ENCODE data around the gene ANKRD65. TPM values are rescaled to one million over a fixed set of nuclear protein-coding genes. Genes with fewer than 3 reads are reported as not detected.
"Not testable (repeated sequence)": the region's sequence is repeated elsewhere in the genome, so short reads cannot be mapped to it uniquely, and the experiment has no call there.

The ANKRD65 gene
- total RNA-seq, 3 donors from 2014 or later = 0.81 to 11.3 (median 1.9) TPM

DNA sequence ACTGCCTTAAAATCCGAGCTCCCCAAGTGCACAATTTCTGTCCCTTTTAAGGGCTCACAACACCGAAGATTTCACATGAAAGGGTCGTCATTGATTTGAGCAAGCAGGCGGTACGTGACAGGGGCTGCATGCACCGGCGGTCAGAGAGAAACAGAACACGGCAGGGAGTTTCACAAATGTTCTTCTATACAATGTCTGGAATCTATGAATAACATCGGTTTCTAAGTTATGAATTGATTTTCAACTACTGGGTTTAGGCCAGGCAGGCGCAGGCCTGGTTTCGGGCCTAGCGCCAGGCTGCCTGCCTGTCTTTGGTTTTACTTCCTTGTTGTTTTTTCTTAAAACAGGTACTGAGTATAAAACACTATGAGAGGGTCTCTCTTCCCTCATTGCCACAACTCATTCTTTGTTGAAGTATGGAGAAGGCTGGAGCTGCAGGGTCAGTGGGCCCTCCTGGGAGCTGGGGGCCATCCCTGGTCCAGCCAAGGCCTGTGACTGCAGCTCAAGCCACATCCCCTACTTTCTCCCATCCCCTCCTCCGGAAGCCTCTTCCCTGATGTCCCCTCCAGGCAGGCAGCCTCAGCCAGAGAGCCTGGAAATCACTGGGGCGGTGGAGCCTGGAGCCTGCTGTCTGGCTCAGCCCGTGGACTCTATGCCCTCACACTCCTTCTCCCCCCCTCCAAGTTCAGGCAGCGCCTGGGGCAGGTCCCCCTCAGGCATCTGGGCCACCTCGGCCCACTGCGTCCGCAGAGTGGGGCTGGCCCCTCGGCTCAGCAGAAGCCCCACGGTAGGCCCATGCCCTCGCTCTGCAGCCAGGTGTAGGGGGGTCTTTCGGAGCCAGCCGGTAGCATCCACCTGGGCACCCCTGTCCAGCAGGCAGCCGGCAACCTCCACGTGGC is 2.4 kb downstream of the ANKRD65 start:
- ATAC-seq = peak; percentile 10
- TF ChIP-seq, protein P1, sequence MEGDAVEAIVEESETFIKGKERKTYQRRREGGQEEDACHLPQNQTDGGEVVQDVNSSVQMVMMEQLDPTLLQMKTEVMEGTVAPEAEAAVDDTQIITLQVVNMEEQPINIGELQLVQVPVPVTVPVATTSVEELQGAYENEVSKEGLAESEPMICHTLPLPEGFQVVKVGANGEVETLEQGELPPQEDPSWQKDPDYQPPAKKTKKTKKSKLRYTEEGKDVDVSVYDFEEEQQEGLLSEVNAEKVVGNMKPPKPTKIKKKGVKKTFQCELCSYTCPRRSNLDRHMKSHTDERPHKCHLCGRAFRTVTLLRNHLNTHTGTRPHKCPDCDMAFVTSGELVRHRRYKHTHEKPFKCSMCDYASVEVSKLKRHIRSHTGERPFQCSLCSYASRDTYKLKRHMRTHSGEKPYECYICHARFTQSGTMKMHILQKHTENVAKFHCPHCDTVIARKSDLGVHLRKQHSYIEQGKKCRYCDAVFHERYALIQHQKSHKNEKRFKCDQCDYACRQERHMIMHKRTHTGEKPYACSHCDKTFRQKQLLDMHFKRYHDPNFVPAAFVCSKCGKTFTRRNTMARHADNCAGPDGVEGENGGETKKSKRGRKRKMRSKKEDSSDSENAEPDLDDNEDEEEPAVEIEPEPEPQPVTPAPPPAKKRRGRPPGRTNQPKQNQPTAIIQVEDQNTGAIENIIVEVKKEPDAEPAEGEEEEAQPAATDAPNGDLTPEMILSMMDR (IDR thresholded peaks at IDR 0.05) = no peak
- H3K4me3 ChIP-seq = no peak overlapping the region

DNA sequence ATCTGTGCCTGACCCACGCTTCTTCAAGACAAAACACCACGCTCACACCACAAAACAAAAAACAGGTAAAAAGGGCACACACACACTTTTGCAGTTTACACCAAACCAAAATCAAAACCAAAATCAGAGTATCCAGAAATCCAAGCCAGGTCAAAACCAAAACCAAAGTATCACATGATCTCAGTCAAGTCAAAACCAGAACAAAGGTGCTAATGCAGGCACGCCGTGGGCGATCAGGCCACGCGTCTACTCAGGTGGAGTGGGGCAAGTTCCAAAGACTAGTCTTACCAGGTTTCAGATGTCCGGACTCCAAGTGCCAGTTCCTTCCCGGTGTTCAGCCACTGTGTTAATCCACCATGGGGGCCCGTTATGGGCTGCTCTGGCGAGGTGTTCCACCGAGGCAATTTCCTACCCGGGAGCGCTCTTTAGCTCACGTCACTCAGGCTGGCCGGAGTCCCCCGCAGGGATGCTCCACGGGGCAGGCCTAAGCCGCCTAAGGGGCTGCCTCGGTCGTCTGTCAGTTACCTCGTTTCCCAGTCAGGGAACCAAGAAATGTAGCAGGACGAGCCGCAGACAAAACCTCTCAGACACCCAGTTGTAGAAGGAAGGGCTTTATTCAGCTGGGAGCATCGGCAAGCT is 3.1 kb downstream of the ANKRD65 start:
- ATAC-seq; H3K9me3 ChIP-seq; H3K4me1 ChIP-seq (ENCODE audit: low read depth); H3K4me3 ChIP-seq; H3K36me3 ChIP-seq (ENCODE audit: low read depth); intact Hi-C loops (cut with DNase I, micrococcal nuclease): not testable (repeated sequence)
- DNase-seq = peak in 1 of 3 donors; percentile 39

More for the DNA sequence above, 2.4 kb downstream of the ANKRD65 start:
- H3K9me3 ChIP-seq = no peaks in the 10 kb centered on the region
- intact Hi-C loops (cut with DNase I, micrococcal nuclease) = no loop called here
- H3K36me3 ChIP-seq (ENCODE audit: low read depth) = no peaks in the 10 kb centered on the region
- peaks cover 6% of the 10 kb centered on the region for H3K4me1 ChIP-seq (ENCODE audit: low read depth)
- DNase-seq = peak in 2 of 3 donors; percentile 16 to 39

DNA sequence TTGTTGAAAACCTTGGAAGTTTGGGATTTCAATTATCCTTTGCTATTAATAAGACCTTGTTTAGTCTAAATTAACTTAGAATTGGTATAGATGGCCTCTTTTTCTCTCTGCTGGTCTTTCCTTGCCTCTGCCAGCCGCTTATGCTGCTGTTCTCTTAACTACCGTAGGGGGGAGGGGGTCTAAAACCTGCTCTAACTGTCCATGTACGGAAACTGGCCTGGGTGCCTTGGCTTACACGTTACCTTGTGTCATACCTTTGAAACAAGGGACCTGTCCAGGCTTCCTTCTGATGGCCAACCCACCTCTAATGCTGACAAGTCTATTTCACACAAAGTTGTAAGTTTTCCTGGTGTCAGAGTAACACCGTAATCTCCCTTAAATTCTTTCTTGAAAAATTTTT is 3.7 kb downstream of the ANKRD65 start:
- H3K36me3 ChIP-seq (ENCODE audit: low read depth); ATAC-seq; H3K4me1 ChIP-seq (ENCODE audit: low read depth); H3K4me3 ChIP-seq; DNase-seq; intact Hi-C loops (cut with DNase I, micrococcal nuclease); H3K9me3 ChIP-seq: not testable (repeated sequence)

DNA sequence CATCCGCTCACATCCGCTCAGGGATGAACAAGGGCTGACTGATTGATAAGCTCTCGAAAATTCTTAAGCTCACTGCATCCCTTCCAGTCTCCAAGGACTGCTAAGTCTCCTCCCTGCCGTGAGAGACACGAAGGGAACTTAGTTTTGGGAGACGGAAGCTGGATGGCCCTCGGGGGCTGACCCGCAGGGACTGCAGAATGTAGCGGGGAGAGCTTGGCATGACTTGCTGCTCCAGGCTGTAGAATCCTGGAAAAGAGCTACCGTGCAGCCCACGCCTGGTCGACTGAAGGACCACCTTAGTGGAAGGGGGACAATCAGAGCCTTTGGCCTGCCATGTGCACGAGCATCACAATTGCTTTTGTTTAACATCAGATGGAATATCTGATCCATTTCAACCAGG is 5.3 kb downstream of the ANKRD65 start:
- intact Hi-C loops (cut with DNase I, micrococcal nuclease) = no loop called here
- TF ChIP-seq, protein P1 (IDR thresholded peaks at IDR 0.05) = no peak
- H3K4me1 ChIP-seq (ENCODE audit: low read depth) = peaks cover 5% of the 10 kb centered on the region
- peak in 1 of 3 donors; percentile 15 for DNase-seq
- H3K4me3 ChIP-seq = no peak overlapping the region
- no peaks in the 10 kb centered on the region for H3K36me3 ChIP-seq (ENCODE audit: low read depth)
- H3K9me3 ChIP-seq = no peaks in the 10 kb centered on the region
- no peak for ATAC-seq

DNA sequence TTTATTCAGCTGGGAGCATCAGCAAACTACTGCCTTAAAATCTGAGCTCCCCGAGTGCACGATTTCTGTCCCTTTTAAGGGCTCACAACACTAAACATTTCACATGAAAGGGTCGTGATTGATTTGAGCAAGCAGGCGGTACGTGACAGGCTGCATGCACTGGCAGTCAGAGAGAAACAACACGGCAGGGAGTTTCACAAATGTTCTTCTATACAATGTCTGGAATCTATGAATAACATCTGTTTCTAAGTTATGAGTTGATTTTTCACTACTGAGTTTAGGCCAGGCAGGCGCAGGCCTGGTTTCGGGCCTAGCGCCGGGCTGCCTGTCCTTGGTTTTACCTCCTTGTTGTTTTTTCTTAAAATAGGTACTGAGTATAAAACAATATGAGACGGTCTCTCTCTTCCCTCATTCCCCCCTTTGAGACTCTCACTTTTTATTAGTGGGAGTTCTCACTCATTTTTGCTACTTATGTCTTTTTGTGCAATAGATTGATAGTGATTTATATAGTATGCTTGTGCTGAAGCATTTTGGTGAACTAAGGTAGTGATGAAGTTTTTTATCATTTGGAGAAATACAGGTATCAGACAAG is 8.7 kb downstream of the ANKRD65 start:
- H3K9me3 ChIP-seq; H3K4me1 ChIP-seq (ENCODE audit: low read depth); intact Hi-C loops (cut with DNase I, micrococcal nuclease); H3K4me3 ChIP-seq; ATAC-seq; H3K36me3 ChIP-seq (ENCODE audit: low read depth); DNase-seq: not testable (repeated sequence)

DNA sequence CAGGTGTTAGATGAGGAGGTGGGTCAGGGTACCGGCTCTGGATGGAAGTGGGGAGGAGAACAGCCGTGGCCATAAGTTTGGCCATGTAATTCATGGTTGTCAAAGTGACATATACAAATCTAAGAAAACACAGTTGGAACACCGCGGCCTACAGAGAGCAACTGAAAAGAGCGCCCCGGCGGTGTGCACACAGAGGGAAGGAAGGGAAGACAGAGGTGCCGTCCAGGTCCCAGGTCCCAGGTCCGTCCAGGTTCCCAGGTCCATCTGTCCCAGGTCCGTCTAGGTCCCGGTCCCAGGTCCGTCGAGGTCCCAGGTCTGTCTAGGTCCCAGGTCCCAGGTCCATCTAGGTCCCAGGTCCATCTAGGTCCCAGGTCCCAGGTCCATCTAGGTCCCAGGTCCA is 9.4 kb downstream of the ANKRD65 start:
- TF ChIP-seq, protein P1 (IDR thresholded peaks at IDR 0.05) = no peak
- ATAC-seq = no peak
- peak in 1 of 3 donors; percentile 37 for DNase-seq
- Histone ChIP-seq H3K9me3 (no peaks in the 10 kb centered on the region), H3K36me3 (ENCODE audit: low read depth) (no peaks in the 10 kb centered on the region), H3K4me3 (no peak overlapping the region), H3K4me1 (ENCODE audit: low read depth) (peaks cover 4% of the 10 kb centered on the region)
- intact Hi-C loops (cut with DNase I, micrococcal nuclease) = no loop called here

DNA sequence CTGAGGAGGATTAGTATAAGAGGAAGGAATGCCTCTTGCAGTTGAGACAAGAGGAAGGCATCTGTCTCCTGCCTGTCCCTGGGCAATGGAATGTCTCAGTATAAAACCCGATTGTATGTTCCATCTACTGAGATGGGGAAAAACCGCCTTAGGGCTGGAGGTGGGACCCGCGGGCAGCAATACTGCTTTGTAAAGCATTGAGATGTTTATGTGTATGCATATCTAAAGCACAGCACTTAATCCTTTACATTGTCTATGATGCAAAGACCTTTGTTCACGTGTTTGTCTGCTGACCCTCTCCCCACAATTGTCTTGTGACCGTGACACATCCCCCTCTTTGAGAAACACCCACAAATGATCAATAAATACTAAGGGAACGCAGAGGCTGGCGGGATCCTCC is 10.8 kb downstream of the ANKRD65 start:
- ATAC-seq; H3K36me3 ChIP-seq (ENCODE audit: low read depth); H3K9me3 ChIP-seq; DNase-seq; intact Hi-C loops (cut with DNase I, micrococcal nuclease); H3K4me3 ChIP-seq: not testable (repeated sequence)
- peaks cover 14% of the 10 kb centered on the region for H3K4me1 ChIP-seq (ENCODE audit: low read depth)
